Ecto neural progenitor cell (in vitro differentiated cells): ENCODE results near the gene ENOX1.

ENCODE experiments used
- DNase-seq: peaks from one replicate; pipeline ENCODE4 v3.0.0-alpha.2; 2018; ENCODE audit warnings: low spot score

ENOX1 gene

DNA sequence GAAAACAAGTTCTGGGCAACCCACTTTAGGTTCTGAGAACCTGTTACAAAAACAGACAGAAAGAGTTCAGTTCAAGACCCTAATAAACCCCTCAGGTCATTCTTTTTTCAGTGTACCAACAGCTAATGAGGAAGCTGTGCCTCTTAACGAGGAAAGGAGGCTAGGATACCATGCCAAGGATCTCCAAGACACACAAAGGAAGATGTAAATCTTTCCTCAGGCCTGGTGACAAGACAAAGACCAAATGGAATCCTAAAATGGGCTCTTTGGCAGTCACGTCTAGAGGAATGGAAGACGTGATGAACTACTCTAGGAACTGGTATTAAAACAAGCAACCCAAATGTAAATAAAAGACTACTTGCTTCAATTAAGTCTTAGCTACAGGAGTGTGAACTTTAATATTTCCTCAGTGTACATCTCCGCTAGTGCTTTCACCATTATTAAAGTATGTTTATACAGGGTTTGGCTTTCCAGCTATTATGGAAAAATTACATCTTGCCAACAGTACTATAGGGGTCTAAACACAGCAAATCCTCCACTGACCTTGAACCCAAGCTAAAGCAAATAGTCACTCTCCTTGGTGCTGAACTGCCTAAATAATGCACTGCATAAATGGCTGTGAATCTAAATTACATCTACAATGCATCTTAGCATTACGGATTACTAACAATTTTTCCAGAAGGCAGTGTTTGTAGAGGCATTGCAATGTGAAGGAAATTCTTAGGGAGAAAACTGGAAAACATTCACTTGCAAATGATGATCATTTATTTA is 42.3 kb downstream of the ENOX1 start:
- DNase-seq, result no peak

- DNase-seq, result no peak
Measured at GRCh38 chr13:43742911-43743310, 43.9 kb downstream of the ENOX1 start.

- DNase-seq, result no peak
Measured at GRCh38 chr13:43737392-43737923, 49.3 kb downstream of the ENOX1 start.

DNA sequence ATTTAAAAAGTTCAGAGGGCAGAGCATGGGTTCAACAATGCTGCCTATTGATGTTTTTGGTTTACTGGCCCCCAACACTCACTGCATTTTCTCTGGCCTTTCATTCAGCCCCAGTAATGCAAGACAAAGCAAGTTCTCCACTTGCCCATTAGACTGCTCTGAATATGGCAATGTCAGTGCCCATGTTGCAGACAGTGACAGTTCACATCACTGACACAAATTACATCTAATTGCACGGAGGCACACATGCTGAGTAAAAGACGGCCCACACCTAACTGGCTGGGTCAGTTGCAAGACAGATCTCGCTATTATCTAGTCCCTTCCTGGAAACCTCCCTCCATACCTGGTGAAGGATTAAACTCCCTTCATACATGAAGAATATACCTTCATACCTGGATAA is 54.0 kb downstream of the ENOX1 start:
- no peak for DNase-seq

- no peak for DNase-seq
Measured at GRCh38 chr13:43731296-43731695, 55.5 kb downstream of the ENOX1 start.

DNA sequence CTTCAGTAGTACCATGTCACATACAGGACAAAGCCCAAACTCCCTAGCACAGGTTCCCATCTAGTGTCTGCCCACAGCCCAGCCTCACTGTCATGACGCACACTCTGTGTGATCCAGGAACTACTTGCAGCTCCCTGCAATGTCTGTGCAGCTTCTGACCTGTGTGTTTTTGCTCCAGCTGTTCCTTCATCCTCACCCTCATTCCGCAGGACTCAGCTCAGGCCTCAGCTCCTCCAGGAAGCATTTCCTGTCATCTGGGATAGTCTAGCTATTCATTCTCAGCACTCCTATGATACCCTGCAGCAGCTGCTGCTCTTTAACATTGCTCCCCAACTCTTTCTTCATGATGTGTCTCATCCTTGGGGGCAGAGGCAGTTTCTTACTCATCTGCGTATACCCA is 56.1 kb downstream of the ENOX1 start:
- DNase-seq, result no peak

DNA sequence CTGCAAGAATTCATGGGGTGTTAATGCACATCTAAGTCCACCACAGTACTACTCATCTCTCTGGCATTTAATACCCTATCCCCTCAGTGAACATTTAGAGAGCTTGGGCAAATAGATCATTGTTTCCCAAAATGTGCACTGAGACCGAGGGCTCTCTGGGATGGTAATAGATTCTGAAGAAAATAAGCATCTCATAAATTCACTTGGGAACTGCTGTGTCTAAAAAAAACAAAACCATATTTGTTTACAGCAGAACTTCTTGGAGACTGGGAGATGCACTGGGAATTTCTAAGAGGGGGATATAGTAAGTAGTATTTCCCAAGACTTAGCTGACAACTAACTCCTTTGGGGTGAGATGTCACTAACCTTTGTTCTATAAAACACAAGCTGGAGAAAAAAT is 58.4 kb downstream of the ENOX1 start:
- DNase-seq, result no peak

DNA sequence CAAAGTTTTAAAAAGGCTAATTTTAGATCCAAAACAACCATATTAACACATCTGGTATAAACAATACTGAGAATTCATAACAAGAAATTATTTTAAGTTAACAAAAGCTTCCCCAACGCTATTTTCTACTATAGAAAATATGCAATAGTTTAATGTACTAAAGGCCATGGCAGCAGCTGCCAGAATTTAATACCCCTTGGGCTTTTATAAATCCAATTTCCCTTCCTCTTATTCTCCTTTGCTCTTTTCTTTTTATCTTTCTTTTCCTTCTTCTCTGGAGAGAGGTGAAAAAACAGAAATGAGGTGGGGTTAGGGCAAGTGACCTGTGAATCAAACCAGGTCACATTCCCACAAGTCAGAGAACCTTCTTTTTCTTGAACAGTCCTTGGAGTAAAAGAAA is 58.9 kb downstream of the ENOX1 start:
- DNase-seq, result no peak

- DNase-seq, result no peak
Measured at GRCh38 chr13:43725460-43725859, 61.3 kb downstream of the ENOX1 start.

- DNase-seq, result no peak
Measured at GRCh38 chr13:43720780-43721397, 65.9 kb downstream of the ENOX1 start.

DNA sequence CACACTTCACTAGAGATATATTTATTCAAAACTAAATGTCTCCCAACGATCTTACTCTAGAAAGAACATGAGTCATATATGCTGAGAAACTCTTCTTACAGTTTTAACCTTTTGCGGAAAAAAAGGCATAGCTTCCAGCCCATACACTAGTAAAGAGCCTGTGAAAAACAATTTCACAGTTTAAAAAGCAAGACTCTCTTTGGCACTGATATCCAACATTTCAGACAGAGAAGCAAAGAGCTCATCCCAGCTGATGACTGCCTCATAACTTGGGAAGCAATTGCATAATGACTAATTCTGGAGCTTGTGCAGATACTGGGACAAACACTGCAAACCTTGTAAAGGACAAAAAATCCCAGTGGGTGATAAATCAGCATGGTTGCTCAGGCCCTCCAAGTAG is 88.0 kb downstream of the ENOX1 start:
- DNase-seq, result no peak

- no peak for DNase-seq
Measured at GRCh38 chr13:43698009-43698408, 88.8 kb downstream of the ENOX1 start.

- DNase-seq, result no peak
Measured at GRCh38 chr13:43697323-43697722, 89.4 kb downstream of the ENOX1 start.

DNA sequence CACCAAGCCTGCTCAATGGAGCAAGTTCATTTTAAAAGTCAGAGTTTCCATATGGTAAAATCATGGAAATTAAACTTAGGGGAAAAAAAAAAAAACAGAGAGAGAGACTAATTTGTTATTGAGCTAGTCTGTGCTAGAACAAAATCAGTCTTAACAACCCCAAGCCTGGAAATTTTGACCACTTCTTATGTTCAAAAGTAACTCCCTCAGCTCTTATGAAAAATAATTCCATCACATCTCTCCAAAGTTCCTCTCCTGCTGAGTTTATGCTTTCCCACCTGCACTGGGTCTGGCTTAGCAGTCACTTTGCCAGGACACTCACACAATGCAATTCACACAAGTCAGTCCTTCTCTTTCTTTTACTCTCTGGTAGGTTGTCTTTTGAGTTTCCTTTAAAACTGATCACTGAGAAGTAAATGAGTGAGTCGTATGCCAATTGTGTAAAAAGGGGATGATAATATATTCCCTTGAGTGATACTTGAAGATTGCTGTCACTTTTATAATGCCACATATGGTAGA is 92.6 kb downstream of the ENOX1 start:
- DNase-seq, result no peak

DNA sequence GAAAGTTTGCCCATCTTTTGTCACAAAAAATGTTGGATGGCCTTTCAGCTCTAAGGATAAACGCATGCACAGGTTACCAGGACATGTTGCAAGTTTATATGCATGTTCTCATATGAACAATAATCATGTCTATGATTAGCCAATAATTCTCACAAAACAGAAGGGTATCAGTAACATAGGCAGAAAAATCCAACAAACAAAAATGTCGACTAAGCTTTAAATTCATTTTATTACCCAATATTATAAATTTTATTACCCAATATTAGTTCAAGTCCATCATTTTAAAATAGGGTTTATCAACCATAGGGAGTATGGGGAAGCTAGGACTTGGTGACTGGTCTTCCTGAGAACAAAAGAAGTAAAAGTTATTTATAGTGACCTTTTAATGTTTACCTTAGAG is 93.1 kb downstream of the ENOX1 start:
- DNase-seq, result no peak

DNA sequence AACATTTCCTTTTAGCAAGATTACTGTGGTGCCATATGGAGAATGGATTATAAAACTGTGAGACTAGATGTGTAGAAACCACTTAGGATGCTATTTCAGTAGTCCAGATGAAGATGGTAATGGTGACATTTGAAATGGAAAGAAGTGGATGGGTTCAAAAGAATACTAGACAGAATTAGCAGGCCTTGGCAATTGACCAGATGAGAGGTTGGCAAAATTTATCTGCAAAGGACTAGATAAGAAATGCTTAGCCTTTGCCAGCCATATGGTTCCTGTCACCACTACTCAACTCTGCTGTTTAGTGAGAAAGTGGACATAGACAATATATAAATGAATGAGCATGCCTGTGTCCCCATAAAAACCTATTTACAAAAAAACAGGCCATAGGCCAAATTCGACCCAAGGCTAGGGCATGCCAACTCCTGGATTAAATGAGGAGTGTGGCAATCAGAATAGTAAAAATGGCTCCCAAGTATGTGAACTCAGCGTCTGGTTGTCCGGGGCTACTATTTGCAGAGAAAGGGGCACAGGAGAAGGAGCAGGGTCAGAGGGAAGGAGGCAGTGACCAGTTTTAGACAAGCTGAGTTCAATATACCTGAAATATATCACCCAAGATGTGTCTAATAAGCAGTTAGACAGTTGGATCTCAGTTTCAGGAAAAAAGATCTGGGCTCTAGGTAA is 98.4 kb downstream of the ENOX1 start:
- DNase-seq, result no peak

- DNase-seq, result no peak
Measured at GRCh38 chr13:43687038-43687437, 99.7 kb downstream of the ENOX1 start.

DNA sequence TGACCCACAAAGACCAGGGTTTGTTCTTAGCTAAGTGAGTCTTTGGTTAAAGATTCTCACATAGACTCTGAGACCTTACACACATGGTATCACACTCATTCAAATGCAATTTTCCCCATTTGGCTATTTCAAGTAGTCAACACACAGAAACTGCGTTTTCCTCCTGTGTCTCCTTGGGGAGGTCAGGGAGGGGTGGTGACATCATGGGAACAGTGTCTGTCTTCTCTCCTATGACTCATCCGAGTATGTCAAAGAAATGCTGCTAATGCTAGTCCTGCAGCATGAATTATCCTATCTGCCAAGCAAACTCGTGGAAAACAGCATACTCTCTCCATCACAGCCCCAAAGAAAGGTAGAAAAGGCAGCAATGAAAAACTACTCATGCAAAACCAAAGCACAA is 100.2 kb downstream of the ENOX1 start:
- no peak for DNase-seq

DNA sequence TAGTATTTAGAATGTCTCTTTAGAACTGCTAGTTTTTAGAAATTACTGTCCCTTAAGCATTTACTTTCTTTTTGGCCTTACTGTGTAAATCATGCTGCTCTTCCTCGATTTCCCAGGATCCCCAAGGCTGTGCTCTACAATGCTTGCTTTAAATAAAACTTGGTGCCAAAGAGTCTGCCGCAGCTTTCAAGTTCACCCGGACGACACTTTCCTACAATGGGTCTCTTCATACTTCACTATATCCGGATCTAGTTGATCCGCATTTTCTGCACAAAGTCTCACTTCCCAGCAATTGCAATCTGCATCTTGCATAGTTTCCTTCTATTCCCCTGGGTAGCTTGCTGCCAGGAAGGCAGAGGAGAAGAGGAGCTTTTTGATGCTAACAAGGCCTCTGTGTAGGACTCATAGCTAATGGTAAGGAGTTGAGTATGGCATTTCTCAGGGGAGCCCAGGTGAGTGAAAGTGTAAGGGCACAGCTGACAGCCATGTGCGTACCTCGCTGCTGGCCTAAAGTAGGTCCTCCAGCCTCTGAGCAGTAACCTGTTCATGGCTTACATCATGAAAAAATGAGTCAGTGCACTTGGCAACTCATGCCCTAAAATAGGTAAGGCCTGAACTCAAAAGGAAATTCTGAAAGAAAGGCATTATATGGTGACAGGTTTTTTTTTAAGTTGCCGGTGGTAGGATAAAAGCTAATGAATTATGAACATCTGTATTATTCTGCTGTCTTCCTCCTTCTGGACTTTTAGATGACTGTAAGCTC is 101.6 kb downstream of the ENOX1 start:
- DNase-seq, result no peak

DNA sequence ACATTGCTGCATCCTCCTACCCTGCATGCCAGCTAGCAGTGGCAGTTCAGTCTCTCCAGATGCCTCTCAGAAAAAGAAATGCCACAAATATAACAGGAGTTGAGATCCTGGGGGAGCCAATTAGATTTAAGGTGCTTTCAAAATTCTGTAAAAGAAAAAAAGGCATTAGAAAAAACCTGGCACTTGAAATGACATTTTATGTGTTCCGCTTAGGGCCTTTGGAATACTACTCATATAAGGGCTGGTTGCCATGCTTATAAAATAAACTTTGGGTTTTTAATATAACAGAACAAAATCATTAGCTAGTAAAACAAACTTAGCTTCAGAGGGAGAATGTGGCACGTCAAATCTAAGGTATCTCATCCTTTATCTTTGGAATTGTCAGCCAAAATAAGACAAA is 104.1 kb downstream of the ENOX1 start:
- no peak for DNase-seq

DNA sequence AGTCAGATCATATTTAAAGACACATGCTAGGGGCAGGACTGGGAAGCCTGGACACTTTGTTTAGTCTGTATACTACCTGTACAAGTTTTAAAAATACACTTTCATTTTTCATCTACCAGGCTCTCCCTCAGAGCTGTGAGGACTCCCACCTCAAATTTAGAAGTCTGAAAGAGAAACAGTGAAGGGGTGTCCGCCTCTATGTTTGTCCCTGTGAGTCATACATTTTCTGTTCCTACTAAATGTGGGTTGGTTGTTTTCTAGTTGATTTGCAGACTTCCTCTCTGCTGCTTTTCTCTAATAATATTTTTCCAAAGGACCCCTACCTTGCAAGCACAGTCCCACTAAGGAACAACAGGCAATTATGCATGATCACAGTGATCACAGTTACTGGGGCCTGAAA is 110.5 kb downstream of the ENOX1 start:
- no peak for DNase-seq

DNA sequence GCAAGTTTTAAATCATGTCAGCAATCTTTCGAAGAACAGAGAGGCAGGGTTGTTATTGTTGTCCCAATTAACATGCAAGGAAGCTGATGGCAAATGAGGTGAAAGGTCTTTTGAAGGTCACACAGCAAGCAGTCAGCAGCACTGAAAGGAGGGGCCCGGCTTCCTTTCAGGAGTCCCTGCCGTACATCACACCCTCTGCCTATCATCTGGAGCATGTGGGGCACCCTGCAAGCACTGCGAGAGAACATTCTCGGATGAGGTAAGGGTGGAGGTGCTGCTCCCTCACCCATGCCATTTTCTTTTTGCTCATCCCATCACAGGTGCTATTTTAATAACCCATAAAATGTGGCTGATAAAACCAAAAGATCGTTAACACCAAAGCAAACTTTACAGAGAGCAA is 111.2 kb downstream of the ENOX1 start:
- DNase-seq, result no peak
